ENCODE data around the gene KRT6B. TPM values are rescaled to one million over a fixed set of nuclear protein-coding genes. Genes with fewer than 3 reads are reported as not detected.

Gene KRT6B
- total RNA-seq, 1 experiment from 2014 or later, result not detected

DNA sequence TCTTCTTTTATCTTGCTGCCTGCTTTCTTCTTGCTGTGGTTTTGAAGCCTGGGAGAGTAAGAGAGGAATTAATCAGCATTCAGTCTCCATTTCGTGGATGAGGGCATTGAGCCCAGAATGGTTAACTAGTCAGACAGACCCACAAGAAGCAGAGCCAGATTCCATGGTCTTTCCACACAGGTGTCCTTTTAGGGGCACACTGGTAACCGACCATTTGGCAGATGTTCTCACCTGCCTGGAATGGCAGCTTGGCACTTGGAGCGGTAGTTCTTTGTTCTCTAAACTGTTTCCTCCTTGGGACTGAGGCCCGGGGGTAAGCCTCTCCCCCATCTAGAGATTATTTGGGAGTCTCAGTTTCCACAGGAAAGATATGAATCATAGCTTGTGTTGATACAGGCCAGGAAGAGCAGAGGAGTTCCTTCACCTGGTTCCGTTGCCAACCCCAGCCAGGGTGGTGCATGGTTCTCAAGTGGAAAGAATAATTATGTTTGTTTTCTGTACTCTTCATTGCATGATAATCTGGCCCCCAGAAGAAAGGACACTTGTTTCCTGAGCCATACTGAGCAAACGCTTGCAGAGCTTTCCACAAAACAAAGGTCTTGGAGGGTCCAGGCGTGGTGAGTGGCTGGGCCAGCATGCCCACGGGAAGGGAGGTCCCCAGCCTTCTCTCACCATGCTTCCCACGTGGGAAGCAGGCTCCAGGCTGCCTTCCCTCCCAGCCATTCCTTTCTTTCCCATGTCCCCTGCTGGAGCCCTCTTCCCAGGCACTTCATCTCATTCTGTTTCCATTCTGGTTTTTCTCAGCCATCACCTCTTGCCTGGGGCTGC is 15.7 kb downstream of the KRT6B start:
- peak; percentile 78 for DNase-seq (ENCODE audit: low read depth)

DNA sequence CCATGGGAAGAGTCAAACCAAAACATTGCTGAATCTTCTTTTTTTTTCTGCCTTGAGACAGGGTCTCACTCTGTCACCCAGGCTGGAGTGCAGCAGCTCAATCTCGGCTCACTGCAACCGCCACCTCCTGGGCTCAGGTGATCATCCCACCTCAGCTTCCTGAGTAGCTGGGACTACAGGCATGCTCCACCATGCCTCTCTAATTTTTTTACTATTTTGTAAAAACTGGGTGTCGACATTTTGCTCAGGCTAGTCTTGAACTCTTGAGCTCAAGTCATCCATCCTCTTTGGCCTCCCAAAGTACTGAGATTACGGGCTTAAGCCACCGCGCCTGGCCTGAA is 16.3 kb downstream of the KRT6B start:
- no peak for DNase-seq (ENCODE audit: low read depth)

DNA sequence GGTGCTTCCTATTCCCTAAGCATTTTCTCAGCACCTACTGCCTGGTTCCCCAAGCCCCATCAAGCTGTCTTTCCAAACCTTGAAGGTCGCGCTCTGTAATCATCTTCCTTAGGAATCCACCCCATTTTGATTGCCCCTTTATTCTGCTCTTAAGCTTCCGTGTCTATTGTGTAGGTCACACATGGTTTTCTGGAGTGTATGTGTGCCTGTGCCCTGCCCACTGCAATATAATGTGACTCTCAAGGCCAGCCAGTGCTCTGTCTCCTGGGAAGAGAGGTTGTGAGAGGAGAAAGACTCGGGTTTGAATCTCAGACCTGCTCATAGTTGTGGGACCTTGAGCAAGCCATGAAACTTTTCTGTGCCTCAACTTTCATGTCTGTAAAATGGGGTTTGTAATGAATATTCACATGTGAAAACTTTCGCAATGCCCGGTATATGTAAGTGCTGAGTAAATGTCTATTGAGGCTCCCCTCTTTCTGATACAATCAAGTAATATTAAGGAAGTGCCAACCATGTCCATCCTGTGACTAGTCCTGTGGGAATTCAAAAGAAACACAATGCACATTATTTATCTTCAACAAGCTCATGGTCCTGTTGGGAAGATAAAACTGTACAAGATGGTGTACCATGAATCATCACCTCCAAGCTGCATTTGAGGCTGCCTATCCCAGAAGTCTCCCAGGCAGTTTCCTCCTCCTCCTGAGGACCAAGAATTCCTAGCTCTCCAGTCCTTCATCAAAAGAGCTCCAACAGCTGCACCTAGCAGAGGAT is 17.0 kb downstream of the KRT6B start:
- DNase-seq (ENCODE audit: low read depth), result peak; percentile 60

DNA sequence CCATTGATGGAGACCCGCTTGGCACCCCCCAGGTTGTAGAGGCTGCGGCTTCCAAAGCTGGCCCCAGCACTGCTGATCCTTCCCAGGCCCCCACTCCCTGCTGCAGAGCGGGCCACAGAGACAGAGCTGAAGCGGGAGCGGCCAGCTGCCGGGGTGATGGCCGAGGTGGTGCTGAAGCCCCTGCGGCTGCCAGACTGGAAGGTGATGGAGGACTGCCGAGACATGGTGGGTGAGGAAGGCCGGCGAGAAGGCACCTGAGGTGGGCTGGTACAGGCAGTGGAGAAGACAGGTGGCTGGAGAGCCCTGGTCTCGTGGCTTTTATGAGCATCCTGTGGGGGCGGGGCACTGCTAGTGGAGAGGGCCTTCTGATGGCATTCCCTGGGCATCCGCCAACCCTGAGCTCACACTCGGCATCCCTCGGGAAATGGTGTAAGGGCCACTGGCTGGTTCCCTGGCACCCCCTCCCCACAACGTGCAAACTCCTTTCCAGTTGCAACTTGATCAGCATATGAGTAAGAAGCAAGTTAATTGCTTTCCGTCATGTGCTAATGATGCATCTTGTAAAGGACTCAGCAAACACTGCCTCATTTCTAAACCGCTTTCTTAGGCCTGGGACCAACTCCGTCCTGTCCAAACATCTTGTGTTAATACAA is 17.7 kb downstream of the KRT6B start, which contains the start of gene KRT75:
KRT75 (minus strand) TSS at position 291 of the 653 bp plus-strand sequence; CDS start at position 224, 67 bp downstream.
- DNase-seq (ENCODE audit: low read depth), result peak; percentile 86

DNA sequence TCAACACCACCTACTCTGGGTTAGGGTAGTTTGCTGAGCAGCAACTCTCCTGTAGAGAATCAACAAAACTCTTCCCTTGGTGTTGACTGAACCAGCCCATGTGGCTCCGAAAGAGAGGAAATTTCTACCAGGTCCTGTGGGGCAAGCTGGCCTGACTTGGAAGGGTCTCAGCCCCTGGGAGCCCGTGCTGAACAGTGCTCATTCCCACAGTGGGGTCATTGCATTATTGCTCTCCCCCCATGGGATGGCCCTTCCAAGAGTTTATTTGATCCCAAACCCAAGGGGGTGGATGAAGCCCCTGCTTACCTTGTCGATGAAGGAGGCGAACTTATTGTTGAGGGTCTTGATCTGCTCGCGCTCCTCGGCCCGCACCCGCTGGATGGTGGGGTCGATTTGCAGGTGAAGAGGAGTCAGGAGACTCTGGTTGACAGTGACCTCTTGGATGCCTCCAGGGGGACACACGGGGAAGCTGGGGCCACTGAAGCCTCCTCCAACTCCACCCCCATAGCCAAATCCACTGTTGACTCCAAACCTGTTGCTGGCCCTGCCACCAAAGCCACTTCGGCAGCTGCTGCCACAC is 18.4 kb downstream of the KRT6B start:
- DNase-seq (ENCODE audit: low read depth), result no peak

DNA sequence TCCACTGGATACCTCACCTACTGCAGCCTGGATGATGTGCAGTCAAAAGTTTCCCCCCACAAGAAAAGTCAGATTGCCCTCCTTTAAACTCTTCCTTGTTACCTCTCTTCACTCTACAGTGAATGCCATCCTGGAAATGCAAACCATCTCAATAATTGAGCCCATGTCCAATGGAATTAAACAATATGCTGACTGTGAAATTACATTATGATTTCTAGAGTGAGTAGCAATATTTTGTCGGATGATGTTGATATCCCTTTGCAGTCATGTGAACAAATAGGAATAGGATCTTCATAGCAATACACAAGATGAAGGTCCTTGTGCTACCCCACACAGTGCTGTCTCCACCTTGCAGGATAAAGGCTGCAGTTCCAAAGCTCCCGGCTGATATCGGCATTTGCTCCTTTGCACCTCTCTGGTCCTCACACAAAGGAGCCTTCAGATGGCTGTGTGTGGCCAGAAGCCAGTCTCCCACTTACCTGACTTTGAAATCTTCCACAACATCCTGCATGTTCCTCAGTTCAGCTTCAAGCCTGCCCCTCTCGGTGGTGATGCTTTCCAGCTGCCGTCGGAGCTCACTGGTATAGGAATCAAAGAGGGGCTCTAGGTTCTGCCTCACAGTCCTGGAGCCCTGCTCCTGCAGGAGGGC is 19.3 kb downstream of the KRT6B start:
- no peak for DNase-seq (ENCODE audit: low read depth)

DNA sequence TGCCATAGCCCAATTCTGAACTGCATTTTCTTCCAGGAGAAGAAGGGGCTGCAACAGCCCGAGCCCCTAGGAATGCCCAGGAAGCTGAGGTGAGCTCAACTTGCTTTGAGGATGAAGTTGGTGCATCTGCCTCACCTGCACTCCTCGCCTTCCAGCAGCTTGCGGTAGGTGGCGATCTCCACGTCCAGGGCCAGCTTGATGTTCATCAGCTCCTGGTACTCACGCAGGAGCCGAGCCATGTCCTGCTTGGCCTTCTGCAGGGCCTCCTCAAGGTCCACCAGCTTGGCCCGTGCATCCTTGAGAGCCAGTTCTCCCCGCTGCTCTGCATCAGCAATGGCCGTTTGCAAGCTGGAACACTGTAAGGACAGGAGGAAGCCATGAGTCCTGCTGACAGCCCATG is 23.8 kb downstream of the KRT6B start:
- DNase-seq (ENCODE audit: low read depth), result no peak

DNA sequence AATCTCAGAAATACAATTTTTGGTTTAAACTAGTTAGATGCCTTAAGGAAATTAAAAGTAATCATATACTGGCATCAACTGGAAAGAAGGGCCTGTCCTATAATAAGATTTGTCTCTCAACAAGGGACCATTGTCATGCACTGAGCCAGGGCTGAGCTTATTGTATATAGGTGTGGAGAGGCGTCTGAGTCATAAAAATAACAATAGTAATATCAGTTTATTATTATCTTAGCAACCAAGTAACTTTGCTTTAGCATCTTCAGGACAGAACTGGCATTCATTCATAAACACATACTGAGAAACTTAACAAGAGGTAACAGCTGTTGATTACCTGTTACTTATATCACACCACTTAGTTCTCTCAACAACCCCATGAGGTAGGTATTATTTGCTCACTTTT is 24.9 kb downstream of the KRT6B start:
- DNase-seq (ENCODE audit: low read depth), result no peak

DNA sequence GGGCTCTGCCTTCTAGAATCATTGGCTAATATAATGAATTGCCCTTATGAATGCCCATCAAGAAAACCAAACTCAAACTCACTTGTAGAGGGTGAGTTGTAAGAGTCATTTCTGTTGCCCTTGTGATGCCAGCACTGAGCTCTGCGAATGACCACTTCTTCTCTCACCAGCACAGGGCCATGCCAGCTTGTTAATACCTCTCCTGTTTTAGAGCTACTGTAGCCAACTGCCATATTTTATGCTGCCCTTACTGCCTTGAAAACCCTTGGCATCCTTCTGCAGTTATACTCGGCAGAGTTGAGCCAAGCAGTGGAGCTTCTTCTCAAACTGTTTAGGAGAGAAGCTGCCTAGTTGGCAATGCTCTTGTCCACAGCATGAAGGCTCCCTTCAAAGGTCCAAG is 25.9 kb downstream of the KRT6B start:
- no peak for DNase-seq (ENCODE audit: low read depth)

DNA sequence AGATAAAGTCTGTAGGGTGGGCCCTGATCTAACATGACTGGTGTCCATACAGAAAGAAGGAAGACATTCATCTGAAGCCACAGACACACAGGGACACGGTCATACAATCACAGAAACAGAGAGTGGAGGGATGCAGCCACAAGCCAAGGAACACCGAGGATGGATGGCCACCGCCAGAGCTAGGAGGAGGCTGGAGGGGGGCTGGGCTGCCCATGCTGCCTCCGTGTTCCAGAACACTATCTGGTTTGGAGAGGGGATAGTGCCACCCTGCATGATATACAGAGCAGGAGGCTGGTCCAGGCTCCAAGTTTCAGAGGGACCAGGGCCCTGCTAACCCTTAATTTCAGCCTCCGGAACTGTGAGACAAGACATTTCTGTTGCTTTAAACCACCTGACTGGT is 26.5 kb downstream of the KRT6B start:
- no peak for DNase-seq (ENCODE audit: low read depth)

DNA sequence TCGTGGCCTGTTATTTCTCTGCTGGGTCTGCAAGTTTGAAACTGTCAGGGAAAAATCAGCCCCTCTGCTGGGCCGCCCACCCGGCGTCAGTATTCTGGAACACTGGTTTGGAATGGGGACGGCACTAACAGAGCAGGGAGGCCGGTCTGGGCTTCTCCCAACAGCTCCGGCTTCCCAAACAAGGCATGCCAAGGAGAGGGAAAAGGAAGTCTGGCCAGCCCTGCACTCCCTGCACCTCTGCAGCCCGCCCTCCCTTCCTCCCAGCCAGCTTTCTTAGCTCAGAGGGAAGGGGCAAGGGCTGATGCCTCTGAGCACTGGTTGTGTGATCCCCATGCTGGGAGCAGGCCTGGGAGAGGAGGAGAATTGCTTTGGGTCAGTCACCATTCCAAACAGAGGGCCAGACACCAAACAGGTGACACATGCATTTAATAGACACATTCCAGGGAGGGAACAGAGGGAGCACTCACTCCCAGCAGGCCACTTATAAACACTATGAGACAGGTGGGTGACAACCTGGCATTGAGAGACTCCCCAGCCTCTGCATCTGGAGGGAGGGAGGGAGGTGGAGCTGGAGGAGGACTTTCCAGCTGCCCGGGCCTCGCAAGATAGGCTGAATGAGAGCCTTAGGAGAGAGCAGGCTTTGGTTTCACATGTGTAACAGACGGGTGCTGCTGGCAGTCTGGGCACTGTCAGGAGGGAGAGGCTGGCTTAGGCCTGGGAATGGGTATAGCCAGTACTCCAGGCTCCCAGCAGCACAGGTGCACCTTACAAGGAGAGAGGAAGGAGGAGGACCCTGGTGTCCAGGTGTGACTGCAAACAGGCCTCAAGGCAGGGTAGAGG is 28.1 kb downstream of the KRT6B start:
- DNase-seq (ENCODE audit: low read depth), result no peak

DNA sequence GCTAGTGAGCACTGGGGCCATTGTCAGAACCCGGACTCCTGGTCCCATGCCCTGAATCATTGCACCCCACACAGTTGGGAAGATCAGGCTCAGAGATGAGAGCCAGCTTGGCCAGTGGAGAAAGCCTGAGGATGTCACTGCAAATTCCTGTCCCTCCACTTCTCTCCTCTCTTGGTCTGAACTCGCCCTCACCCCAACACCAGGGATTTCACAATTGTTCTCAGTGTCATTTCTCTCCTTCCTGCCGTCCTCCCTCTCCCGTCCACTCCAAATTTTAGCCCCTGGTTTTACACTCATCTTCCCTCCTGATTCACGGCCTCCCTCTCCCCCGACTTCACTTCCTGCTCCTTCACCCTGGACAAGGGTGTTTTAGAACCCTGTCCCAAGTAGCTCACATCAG is 28.9 kb downstream of the KRT6B start:
- no peak for DNase-seq (ENCODE audit: low read depth)

DNA sequence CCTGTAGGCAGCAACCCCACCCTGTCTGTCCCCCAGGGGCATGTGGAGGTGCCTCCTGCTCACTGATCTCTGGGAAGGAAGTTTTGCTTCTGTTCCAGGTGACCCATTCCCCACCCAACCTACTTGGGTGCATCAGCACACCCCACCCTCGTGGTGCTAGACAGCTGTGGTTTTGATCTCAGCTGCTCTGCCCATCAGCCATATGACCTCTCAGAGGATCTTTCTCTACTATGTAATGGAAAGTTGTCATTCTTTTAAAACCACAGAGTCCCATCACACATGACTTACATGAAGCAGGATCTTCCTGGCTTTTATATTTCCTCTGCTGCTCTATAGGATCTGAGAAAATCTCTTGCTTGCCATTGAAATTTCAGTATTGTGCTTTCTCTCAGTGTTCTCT is 32.3 kb downstream of the KRT6B start:
- no peak for DNase-seq (ENCODE audit: low read depth)

DNA sequence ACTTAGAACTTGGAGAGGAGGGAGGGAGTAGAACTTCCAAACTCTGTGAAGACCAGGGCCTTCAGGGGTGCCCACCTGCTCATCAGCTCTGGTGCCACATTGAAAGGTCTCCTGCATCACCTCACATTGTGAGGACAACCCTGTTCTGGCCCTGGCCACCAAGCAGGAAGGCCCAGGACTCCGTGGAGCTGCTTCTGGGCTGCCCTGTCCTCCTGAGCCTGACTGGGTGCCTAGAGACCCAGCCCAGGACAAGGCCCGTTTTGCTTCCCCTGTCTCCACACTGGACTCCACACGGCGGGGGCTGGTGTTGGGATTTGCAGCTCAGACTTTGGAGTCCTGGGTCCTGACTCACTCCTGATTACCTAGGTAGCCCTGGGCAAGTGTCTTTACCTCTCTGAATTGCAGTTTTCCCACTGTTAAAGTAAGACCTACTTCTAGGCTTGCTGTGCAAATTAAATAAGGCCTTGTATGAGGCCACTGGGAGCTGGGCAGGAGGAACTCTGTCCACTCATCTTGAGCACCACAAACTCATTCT is 33.3 kb downstream of the KRT6B start:
- no peak for DNase-seq (ENCODE audit: low read depth)

DNA sequence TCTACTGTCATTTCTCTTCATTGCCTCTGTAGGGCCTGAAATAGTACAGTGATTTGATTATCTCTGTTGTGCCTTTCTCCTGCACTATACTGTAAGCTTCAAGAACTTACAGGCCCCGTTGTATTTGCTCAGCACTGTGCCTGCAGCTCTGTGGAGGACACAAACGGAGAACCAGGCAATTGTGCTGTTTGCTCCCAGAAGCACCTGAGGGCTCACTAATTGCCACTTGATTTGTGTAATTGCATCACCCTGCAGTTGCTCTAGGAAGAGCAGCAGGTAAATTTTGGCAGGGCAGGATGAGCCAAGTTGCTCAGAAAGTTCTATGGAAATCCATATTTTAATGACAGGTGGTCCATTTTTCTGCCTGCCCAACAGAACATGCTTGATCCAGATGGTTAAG is 34.2 kb downstream of the KRT6B start:
- no peak for DNase-seq (ENCODE audit: low read depth)

DNA sequence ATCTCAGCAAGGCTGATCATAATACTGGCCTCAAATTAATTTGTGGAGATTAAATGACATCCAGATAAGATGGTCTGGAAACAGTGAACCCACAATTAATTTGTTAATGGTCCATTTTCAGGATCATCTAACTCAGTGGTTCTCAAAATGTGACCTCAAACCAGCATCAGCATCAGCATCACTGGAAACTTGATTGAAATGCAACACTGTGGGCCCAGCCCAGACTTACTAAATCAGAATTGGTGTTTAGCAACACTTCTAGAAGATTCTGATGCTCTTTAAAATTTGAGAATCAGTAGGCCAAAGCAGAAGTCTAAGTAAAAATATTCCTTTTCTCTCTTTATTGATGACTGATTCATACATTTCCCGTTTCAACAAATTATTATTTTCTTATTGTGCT is 35.2 kb downstream of the KRT6B start:
- no peak for DNase-seq (ENCODE audit: low read depth)

DNA sequence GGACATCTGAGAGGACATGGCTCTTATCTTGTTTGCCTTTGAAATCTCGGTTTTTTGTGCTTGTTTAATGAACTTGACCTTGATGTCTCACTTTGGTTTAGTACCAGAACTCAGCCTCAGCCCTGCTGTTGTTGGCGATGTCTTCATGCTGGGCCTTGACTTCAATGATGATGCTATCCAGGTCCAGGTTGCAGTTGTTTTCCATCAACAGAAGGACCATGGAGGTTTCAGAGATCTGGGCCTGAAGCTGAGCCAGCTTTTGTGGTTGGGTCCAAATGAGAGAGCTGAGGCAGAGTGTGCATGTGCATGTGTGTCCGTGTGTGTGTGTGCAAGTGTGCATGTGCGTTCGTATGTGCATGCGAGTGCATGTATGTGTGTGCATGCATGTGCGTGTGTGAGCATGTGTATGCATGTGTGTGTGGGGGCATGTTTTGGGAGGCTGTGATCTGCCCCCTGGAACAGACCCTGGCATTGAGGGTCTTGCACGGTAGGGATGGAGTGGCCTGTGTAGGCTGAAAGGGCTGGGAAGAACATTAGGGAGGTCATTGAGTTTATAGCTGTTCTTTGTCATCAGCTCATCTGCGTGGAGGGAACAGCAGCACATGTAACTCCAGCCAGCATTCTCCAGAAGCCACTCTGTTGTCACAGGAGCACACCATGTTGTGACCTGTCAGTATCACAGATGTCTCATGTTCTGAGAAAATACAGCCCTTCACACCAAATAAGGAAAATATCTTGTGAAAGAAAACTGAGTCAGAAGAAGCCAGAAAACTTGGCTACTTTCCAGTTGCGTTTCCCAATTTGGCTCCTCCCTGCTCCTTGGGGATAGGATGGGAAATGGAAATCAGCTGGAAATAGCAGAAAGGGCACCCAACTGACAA is 35.8 kb downstream of the KRT6B start:
- no peak for DNase-seq (ENCODE audit: low read depth)

DNA sequence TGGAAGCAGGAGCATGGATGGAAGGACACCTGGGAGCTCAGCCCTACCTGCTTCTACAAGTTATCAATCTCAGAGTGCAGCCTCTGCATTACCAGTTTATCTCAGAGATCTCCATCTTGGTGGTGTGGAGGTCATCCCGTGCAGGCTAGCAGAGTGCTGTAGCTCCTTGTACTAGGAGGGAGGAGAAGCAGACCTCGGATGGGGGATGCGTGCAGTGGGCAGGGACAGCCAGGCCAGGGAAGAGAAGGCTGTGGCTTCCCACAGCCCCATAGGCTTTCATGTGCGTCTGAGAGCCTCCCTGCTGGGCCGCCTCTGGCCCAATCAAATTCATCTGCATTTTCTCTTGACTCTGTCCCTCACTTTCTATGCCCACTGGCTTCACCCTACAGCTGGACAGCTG is 37.0 kb downstream of the KRT6B start:
- no peak for DNase-seq (ENCODE audit: low read depth)

DNA sequence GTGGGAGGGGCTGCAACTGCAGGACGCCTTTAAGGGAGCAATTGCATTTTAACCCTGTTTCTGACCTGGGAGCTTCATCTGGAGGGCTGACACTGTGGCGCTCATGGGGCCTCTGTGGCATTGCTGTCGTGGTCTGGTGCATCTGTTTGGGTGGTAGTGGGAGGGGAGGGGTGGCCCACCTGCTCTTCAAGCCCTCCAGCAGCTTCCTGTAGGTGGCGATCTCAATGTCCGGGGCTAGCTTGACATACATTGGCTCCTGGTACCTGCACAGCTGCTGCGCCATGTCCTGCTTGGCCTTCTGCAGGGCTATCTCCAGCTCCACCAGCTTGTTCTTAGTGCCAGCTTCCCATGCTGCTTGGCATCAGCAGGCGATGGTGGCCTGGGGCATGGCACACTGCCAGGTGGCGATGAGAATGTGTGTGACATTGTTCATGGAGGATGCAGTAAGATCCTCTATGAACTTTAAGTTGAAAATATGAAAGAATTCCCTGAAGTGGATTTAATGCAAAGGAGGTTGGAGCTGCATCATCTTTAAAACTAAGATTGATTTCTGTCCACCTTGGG is 38.1 kb downstream of the KRT6B start:
- DNase-seq (ENCODE audit: low read depth), result no peak

All from Daoy (cell line).